IMR-90 (cell line): ENCODE data around the gene LHPP.

ENCODE experiments used
- FOS ChIP-seq: fragments of 150-350 bp; IDR thresholded peaks from 2 replicates; pipeline ENCODE4 v1.6.1; 2016; ENCODE audit warnings: low read depth, low read length
- RAD21 ChIP-seq: IDR thresholded peaks from 2 replicates; pipeline ENCODE4 v1.6.1; 2012; ENCODE audit warnings: low read length, improper control_type of control experiment

DNA sequence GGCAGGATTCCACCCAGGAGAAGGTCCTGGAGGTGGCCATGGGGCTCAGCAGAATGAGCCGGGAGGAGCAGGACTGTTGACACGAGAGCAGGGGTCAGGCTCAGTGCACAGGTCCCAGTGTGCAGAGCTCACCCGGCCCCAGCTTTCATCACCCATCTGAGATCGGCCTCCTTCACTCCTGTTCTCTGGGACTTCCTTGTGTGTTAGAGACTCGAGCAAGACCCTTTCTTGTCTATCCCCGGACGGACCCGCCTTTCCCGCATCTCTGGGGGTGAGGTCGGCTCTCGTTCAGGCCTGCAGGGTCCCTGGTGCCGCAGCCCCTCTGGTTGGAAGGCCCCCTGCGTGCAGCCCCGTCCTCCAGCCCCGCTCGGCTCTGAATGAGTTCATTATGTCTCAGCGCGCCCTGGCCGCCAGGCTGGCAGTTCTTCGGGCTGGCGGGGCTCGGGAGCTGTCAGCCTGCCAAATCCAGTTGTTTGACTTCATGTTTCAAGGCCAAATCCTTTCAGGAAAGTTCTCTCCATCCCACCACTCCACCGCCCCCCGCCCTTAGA, 127.9 kb downstream of the LHPP start:
- no peak for TF ChIP-seq FOS
- TF ChIP-seq RAD21: no peak
